DND-41 (cell line): ENCODE data around the gene TBC1D17.

Experiments
- ATAC-seq: fragments of 200-7000 bp; cut with Tn5 transposase; 3 replicates; pipeline ENCODE4 v1.9.1; 2021; ENCODE audit warnings: low read depth; ENCODE audit not compliant: insufficient read depth
- DNase-seq: peaks from one replicate; pipeline ENCODE4 v3.0.0-alpha.2; 2020
- H2AFZ ChIP-seq: 2 replicates; pipeline ENCODE4 v1.6.0; 2012; ENCODE audit warnings: low read depth, low read length
- H3K27ac ChIP-seq: 2 replicates; pipeline ENCODE4 v1.5.1; 2012; ENCODE audit warnings: low read length, inconsistent platforms
- H3K27me3 ChIP-seq: fragments of 200-600 bp; sonication (generic); 2 replicates; pipeline ENCODE4 v1.6.0; 2012; ENCODE audit warnings: low read length, mild to moderate bottlenecking, inconsistent platforms; ENCODE audit not compliant: insufficient read depth, poor library complexity
- H3K36me3 ChIP-seq: 2 replicates; pipeline ENCODE4 v1.5.1; 2012; ENCODE audit warnings: low read length, inconsistent platforms; ENCODE audit not compliant: insufficient read depth
- H3K4me1 ChIP-seq: 2 replicates; pipeline ENCODE4 v1.5.1; 2012; ENCODE audit warnings: mild to moderate bottlenecking, low read length; ENCODE audit not compliant: insufficient read depth
- H3K4me2 ChIP-seq: 2 replicates; pipeline ENCODE4 v1.6.0; 2012; ENCODE audit warnings: mild to moderate bottlenecking, moderate library complexity, low read length, inconsistent platforms; ENCODE audit not compliant: insufficient read depth
- H3K4me3 ChIP-seq, 2 experiments: fragments of 200-600 bp in 1 of 2; shearing (Covaris generic) in 1 of 2; 2 replicates each; pipeline ENCODE4 v1.5.1; 2012 to 2016; ENCODE audit warnings: inconsistent platforms in 2 of 2, low read length in 2 of 2, mild to moderate bottlenecking in 2 of 2, low read depth in 1 of 2, moderate library complexity in 1 of 2
- H3K79me2 ChIP-seq: 2 replicates; pipeline ENCODE4 v1.6.0; 2012; ENCODE audit warnings: low read length, inconsistent platforms; ENCODE audit not compliant: insufficient read depth
- H3K9ac ChIP-seq: 2 replicates; pipeline ENCODE4 v1.6.0; 2012; ENCODE audit warnings: low read depth, mild to moderate bottlenecking, inconsistent platforms, low read length, moderate library complexity
- H3K9me3 ChIP-seq: 2 replicates; pipeline ENCODE4 v1.5.1; 2012; ENCODE audit warnings: low read length, moderate library complexity, mild to moderate bottlenecking, inconsistent platforms; ENCODE audit not compliant: insufficient read depth, severe bottlenecking
- H4K20me1 ChIP-seq: 2 replicates; pipeline ENCODE4 v1.6.0; 2012; ENCODE audit warnings: low read length; ENCODE audit not compliant: insufficient read depth
- EZH2 ChIP-seq: IDR thresholded peaks from 3 replicates; pipeline ENCODE4 v1.6.1; 2012; ENCODE audit warnings: borderline replicate concordance, low read depth, mild to moderate bottlenecking, moderate library complexity, low read length, inconsistent platforms; ENCODE audit not compliant: severe bottlenecking
- TF ChIP-seq, protein P1 (sequence below): IDR thresholded peaks from 2 replicates; pipeline ENCODE4 v1.5.1; 2012; ENCODE audit warnings: borderline replicate concordance, low read length, moderate library complexity, mild to moderate bottlenecking; ENCODE audit not compliant: poor library complexity, severe bottlenecking; ENCODE audit errors: extremely low read depth

Gene TBC1D17

DNA sequence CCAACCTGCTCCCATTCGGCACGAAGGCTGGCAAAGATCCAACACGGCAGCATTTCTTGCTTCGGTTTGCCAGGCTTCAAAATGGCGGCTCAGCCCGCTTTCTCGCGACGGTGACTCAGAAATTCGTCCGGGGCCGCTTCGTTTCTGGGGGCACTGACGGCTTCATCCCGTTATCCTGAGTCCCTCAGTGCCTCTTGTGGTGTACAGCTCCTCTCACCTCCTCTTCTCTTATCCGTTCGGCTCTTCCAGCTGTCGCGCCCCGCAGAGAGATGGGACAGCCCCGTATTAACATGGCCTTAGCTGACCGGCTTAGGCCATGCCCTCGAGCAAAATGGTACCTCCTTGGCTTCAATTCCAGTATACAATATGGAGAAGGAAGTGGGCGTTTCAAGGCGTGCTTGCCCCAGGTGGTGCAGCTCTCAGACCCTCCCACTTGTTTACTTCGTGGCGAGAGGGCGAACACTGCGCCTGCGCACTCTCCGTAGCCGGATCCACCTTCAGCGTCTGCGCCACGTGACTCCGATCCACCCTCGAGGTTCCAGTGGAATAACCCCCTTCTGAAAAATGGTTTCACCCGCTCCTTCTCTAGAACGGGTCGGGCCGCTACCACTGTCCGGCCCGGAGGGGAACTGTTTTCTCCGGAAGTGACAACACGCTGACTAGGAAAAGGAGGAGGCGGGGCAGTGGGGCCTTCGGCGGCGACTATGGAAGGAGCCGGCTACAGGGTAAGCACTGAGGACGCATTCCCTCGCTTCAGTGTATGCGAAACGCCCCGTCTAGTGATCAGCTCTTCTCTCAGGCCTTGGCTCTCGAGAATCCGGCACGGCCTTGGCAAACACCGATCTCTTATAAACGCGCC lies at the start of gene TBC1D17, which contains the start of gene AKT1S1:
Gene TBC1D17 (plus strand): TSS at position 683 of the 859 bp plus-strand sequence. CDS start 22 bp downstream, at position 705.
Gene AKT1S1 (minus strand): TSS at position 336 of the 859 bp plus-strand sequence. CDS start 4,060 bp downstream, outside the sequence.
- DNase-seq (peak; percentile 99), ATAC-seq (peak; percentile 74)
- peaks cover 35% of the 10 kb centered on the region for H3K4me1 ChIP-seq
- H3K9me3 ChIP-seq, result no peaks in the 10 kb centered on the region
- H3K9ac ChIP-seq, result peak within 1 kb of the TSS; percentile 93
- H3K27ac ChIP-seq, result peak within 1 kb of the TSS; percentile 99
- no peaks in the 10 kb centered on the region; the same call in 1 of the 2 replicates for H4K20me1 ChIP-seq
- H3K4me2 ChIP-seq, result peak within 1 kb of the TSS; percentile 98
- peak within 1 kb of the TSS; percentile 78 to 86 for H3K4me3 ChIP-seq
- no peaks in the 10 kb centered on the region for H3K27me3 ChIP-seq
- TF ChIP-seq, protein P1, sequence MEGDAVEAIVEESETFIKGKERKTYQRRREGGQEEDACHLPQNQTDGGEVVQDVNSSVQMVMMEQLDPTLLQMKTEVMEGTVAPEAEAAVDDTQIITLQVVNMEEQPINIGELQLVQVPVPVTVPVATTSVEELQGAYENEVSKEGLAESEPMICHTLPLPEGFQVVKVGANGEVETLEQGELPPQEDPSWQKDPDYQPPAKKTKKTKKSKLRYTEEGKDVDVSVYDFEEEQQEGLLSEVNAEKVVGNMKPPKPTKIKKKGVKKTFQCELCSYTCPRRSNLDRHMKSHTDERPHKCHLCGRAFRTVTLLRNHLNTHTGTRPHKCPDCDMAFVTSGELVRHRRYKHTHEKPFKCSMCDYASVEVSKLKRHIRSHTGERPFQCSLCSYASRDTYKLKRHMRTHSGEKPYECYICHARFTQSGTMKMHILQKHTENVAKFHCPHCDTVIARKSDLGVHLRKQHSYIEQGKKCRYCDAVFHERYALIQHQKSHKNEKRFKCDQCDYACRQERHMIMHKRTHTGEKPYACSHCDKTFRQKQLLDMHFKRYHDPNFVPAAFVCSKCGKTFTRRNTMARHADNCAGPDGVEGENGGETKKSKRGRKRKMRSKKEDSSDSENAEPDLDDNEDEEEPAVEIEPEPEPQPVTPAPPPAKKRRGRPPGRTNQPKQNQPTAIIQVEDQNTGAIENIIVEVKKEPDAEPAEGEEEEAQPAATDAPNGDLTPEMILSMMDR, result no peak
- TF ChIP-seq EZH2, result no peak
- H3K36me3 ChIP-seq, result peaks cover 39% of the 10 kb centered on the region
- H2AFZ ChIP-seq, result peak within 1 kb of the TSS; percentile 97
- H3K79me2 ChIP-seq, result peaks cover 39% of the 10 kb centered on the region

DNA sequence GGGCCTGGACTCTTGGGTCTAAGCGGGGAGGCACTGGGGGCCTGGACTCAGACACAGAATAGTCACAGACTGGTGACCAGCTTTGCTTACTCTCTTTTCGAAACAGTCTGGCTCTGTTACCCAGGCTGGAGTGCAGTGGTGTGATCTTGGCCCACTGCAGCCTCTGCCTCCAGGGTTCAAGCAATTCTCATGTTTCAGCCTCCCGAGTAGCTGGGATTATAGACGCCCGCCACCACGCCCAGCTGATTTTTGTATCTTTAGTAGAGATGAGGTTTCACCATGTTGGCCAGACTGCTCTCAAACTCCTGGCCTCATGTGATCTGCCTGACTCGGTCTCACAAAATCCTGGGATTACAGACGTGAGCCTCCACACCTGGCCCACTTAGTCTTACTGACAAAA lies 48.3 kb upstream of the TBC1D17 start:
- Histone ChIP-seq H3K27me3 (no peaks in the 10 kb centered on the region), H3K9me3 (no peaks in the 10 kb centered on the region), H3K4me1 (peaks cover 3% of the 10 kb centered on the region; the same call in 1 of the 2 replicates), H3K79me2 (peaks cover 29% of the 10 kb centered on the region), H2AFZ (no peak overlapping the region), H4K20me1 (peaks cover 22% of the 10 kb centered on the region), H3K4me3 (no peak overlapping the region), H3K36me3 (peaks cover 70% of the 10 kb centered on the region), H3K27ac (no peak overlapping the region), H3K4me2 (no peak overlapping the region), H3K9ac (no peak overlapping the region)
- ATAC-seq, result no peak
- DNase-seq, result no peak
- no peak for TF ChIP-seq EZH2
- TF ChIP-seq, protein P1, result no peak

DNA sequence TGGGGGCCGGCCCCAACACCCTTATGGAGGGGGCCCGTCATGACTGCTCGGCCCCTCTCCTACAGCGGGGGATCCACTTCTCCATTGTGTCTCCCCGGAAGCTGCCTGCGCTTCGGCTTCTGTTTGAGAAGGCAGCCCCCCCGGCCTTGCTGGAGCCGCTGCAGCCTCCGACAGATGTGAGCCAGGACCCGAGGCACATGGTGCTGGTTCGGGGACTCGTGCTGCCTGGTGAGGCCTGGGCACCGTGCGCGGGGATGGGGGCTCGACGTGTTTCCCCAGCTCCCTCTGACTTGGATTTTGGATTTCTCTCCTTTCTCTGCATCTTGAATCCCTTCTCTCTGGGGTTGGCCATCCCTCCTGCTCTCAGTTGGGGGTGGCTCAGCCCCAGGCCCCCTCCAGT lies 47.8 kb upstream of the TBC1D17 start:
- peaks cover 3% of the 10 kb centered on the region; the same call in 1 of the 2 replicates for H3K4me1 ChIP-seq
- H3K9me3 ChIP-seq, result no peaks in the 10 kb centered on the region
- no peak overlapping the region for H3K4me2 ChIP-seq
- no peak overlapping the region for H3K4me3 ChIP-seq
- TF ChIP-seq, protein P1, result no peak
- no peak for TF ChIP-seq EZH2
- H4K20me1 ChIP-seq, result peaks cover 20% of the 10 kb centered on the region
- no peak overlapping the region for H3K9ac ChIP-seq
- peaks cover 75% of the 10 kb centered on the region for H3K36me3 ChIP-seq
- peaks cover 26% of the 10 kb centered on the region for H3K79me2 ChIP-seq
- H3K27ac ChIP-seq, result no peak overlapping the region
- ATAC-seq (no peak), DNase-seq (no peak)
- H2AFZ ChIP-seq, result no peak overlapping the region
- no peaks in the 10 kb centered on the region for H3K27me3 ChIP-seq
